Putamen (tissue), 1 donor: ENCODE data around the gene CXCL6.
A peak's percentile ranks its signal among the peaks of the same experiment; 100 is the strongest.

ENCODE experiments used
- DNase-seq: peaks from one replicate; pipeline ENCODE4 v3.0.0-alpha.2; 2016; ENCODE audit warnings: low spot score

CXCL6 gene

GRCh38 chr4:73868206-73869129 is 32.0 kb downstream of the CXCL6 start:
- DNase-seq = no peak

- no peak for DNase-seq
These were observed 32.9 kb downstream of the CXCL6 start, which contains the start of gene CXCL1 for GRCh38 chr4:73869130-73870055. Gene CXCL1 (plus strand): TSS chr4:73869393. CDS start chr4:73869471, 78 bp downstream.

- DNase-seq = no peak
These were observed 33.8 kb downstream of the CXCL6 start for GRCh38 chr4:73870260-73870659.

- DNase-seq = no peak
These were observed 34.3 kb downstream of the CXCL6 start for GRCh38 chr4:73870768-73871167.

GRCh38 chr4:73871511-73872310 is 35.2 kb downstream of the CXCL6 start:
- DNase-seq = no peak

GRCh38 chr4:73872316-73873108 is 36.0 kb downstream of the CXCL6 start:
- DNase-seq = no peak

GRCh38 chr4:73874386-73874785 is 37.9 kb downstream of the CXCL6 start:
- DNase-seq = no peak

GRCh38 chr4:73875401-73875800 is 38.9 kb downstream of the CXCL6 start:
- no peak for DNase-seq

GRCh38 chr4:73883306-73883705 is 46.8 kb downstream of the CXCL6 start:
- no peak for DNase-seq

- peak; percentile 35 for DNase-seq
These were observed 49.2 kb downstream of the CXCL6 start for GRCh38 chr4:73885574-73886267.
